GM12873 (cell line): ENCODE data around the gene ATRN.

Experiments used
- CTCF ChIP-seq: IDR thresholded peaks from 2 replicates; pipeline ENCODE4 v1.5.1; 2012; ENCODE audit warnings: low read depth, mild to moderate bottlenecking, moderate library complexity, low read length, control low read depth; ENCODE audit not compliant: insufficient read depth; ENCODE audit errors: missing control alignments

Gene ATRN

GRCh38 chr20:3633913-3634478 lies 163.2 kb downstream of the ATRN start:
- TF ChIP-seq CTCF = no peak

- TF ChIP-seq CTCF = no peak
These were observed 164.5 kb downstream of the ATRN start for GRCh38 chr20:3635346-3635745.

- TF ChIP-seq CTCF = no peak
These were observed 169.4 kb downstream of the ATRN start for GRCh38 chr20:3640259-3640658.

GRCh38 chr20:3645309-3646066 lies 174.7 kb downstream of the ATRN start:
- TF ChIP-seq CTCF = no peak

GRCh38 chr20:3646067-3646440 lies 175.2 kb downstream of the ATRN start:
- TF ChIP-seq CTCF = no peak

- no peak for TF ChIP-seq CTCF
These were observed 175.8 kb downstream of the ATRN start for GRCh38 chr20:3646651-3647050.

GRCh38 chr20:3647473-3647872 lies 176.7 kb downstream of the ATRN start:
- TF ChIP-seq CTCF = no peak
